ENCODE results near the gene RPL22.

GRCh38 chr1:6180707-6181311 lies 18.6 kb downstream of the RPL22 start:
- TF ChIP-seq POLR2A (IDR thresholded peaks at IDR 0.05) (no peak), CTCF (IDR thresholded peaks at IDR 0.05) (no peak)

All from esophagus squamous epithelium (tissue), 4 donors.